ENCODE measurements around the gene PCCA.

The PCCA gene

DNA sequence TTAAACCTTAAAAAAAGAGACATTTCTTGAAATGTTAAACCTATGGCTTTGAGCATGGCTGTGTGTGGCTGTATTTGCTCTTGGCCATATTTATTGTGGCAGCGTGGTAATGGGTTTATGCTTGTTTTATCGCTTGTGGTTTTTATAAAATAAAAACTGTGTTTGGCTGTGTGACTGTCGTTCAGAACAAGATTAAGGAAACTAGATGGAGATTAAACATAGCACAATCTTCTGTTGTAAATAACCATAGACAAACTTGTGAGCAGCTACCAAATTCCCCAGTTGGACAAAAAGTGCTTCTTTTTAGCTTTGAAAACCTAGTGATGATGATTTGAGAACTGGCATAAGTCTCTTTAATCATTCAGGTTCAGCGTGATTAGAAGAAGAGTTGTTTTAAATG is 308.7 kb downstream of the PCCA start:
- Histone ChIP-seq H3K27ac (ENCODE audit: low read length) (no peak overlapping the region), H2AFZ (ENCODE audit: low read depth, low read length) (no peak overlapping the region), H3K9ac (ENCODE audit: low read length) (no peak overlapping the region), H3K4me1 (ENCODE audit: low read length) (peaks cover 13% of the 10 kb centered on the region), H4K20me1 (ENCODE audit: insufficient read depth, low read length) (no peaks in the 10 kb centered on the region), H3K9me3 (ENCODE audit: insufficient read depth, low read length) (no peaks in the 10 kb centered on the region; the same call in 1 of the 2 replicates), H3K36me3 (replicated peaks; ENCODE audit: low read depth, low read length) (no peaks in the 10 kb centered on the region), H3K27me3 (ENCODE audit: low read depth, low read length) (no peaks in the 10 kb centered on the region), H3K4me2 (ENCODE audit: low read length) (no peak overlapping the region), H3K4me3 (ENCODE audit: low read length) (no peak overlapping the region), H3K79me2 (ENCODE audit: low read length) (no peaks in the 10 kb centered on the region)
- no peak for TF ChIP-seq EZH2phosphoT487 (IDR thresholded peaks at IDR 0.05; ENCODE audit: low read depth)
- TF ChIP-seq, protein P1, sequence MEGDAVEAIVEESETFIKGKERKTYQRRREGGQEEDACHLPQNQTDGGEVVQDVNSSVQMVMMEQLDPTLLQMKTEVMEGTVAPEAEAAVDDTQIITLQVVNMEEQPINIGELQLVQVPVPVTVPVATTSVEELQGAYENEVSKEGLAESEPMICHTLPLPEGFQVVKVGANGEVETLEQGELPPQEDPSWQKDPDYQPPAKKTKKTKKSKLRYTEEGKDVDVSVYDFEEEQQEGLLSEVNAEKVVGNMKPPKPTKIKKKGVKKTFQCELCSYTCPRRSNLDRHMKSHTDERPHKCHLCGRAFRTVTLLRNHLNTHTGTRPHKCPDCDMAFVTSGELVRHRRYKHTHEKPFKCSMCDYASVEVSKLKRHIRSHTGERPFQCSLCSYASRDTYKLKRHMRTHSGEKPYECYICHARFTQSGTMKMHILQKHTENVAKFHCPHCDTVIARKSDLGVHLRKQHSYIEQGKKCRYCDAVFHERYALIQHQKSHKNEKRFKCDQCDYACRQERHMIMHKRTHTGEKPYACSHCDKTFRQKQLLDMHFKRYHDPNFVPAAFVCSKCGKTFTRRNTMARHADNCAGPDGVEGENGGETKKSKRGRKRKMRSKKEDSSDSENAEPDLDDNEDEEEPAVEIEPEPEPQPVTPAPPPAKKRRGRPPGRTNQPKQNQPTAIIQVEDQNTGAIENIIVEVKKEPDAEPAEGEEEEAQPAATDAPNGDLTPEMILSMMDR (IDR thresholded peaks at IDR 0.05; ENCODE audit: low read depth, low read length) = no peak

DNA sequence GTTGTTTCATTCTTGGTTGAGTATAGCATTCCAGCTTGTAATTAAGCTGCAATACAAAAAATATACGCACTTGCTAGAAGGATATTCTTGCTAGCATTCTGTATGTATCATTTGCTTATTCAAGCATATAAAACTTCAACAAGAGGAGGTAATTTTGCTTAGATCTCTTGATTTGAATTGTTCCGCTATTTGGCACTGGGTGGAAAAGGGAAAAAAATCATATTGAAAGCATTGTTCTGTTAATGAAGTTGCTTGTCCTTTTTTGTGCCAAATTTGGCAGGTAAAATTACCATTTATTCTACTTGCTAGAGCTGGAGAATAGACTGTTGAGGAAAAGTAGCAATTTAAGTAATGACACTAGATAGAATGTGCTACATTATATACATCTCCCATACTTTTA is 309.5 kb downstream of the PCCA start:
- H3K9me3 ChIP-seq (ENCODE audit: insufficient read depth, low read length) = no peaks in the 10 kb centered on the region; the same call in 1 of the 2 replicates
- H2AFZ ChIP-seq (ENCODE audit: low read depth, low read length) = no peak overlapping the region
- no peaks in the 10 kb centered on the region for H3K27me3 ChIP-seq (ENCODE audit: low read depth, low read length)
- H3K27ac ChIP-seq (ENCODE audit: low read length) = no peak overlapping the region
- no peaks in the 10 kb centered on the region for H3K36me3 ChIP-seq (replicated peaks; ENCODE audit: low read depth, low read length)
- H3K79me2 ChIP-seq (ENCODE audit: low read length) = no peaks in the 10 kb centered on the region
- H4K20me1 ChIP-seq (ENCODE audit: insufficient read depth, low read length) = no peaks in the 10 kb centered on the region
- no peak for TF ChIP-seq EZH2phosphoT487 (IDR thresholded peaks at IDR 0.05; ENCODE audit: low read depth)
- TF ChIP-seq, protein P1 (IDR thresholded peaks at IDR 0.05; ENCODE audit: low read depth, low read length) = no peak
- H3K9ac ChIP-seq (ENCODE audit: low read length) = no peak overlapping the region
- no peak overlapping the region for H3K4me3 ChIP-seq (ENCODE audit: low read length)
- H3K4me2 ChIP-seq (ENCODE audit: low read length) = no peak overlapping the region
- H3K4me1 ChIP-seq (ENCODE audit: low read length) = peaks cover 7% of the 10 kb centered on the region; the same call in 1 of the 2 replicates

DNA sequence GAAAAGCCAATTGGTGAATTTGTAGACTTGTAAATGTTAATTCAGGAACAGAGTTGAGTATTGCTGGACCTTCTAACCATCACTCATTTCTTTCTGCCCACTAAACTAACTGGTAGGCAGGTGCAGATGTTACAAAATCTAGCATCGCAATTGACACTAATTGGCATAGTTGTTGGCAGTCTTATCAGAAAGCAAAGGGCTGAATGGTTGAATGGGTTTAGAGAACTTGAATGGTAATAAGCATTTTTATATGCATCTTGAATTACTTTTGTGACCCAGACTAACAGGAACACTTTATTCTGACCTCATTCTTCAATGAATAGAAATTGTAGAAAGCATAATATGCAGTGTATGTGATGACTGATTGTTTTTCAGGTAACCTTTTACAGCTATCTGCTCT is 310.6 kb downstream of the PCCA start:
- Histone ChIP-seq H3K9ac (ENCODE audit: low read length) (no peak overlapping the region), H3K27ac (ENCODE audit: low read length) (no peak overlapping the region), H3K9me3 (ENCODE audit: insufficient read depth, low read length) (no peaks in the 10 kb centered on the region; the same call in 1 of the 2 replicates), H3K79me2 (ENCODE audit: low read length) (no peaks in the 10 kb centered on the region), H3K27me3 (ENCODE audit: low read depth, low read length) (no peaks in the 10 kb centered on the region), H2AFZ (ENCODE audit: low read depth, low read length) (no peak overlapping the region), H3K36me3 (replicated peaks; ENCODE audit: low read depth, low read length) (no peaks in the 10 kb centered on the region), H3K4me2 (ENCODE audit: low read length) (no peak overlapping the region), H3K4me1 (ENCODE audit: low read length) (peaks cover under 1% of the 10 kb centered on the region; the same call in 1 of the 2 replicates), H3K4me3 (ENCODE audit: low read length) (no peak overlapping the region), H4K20me1 (ENCODE audit: insufficient read depth, low read length) (no peaks in the 10 kb centered on the region)
- TF ChIP-seq EZH2phosphoT487 (IDR thresholded peaks at IDR 0.05; ENCODE audit: low read depth) = no peak
- TF ChIP-seq, protein P1 (IDR thresholded peaks at IDR 0.05; ENCODE audit: low read depth, low read length) = no peak

DNA sequence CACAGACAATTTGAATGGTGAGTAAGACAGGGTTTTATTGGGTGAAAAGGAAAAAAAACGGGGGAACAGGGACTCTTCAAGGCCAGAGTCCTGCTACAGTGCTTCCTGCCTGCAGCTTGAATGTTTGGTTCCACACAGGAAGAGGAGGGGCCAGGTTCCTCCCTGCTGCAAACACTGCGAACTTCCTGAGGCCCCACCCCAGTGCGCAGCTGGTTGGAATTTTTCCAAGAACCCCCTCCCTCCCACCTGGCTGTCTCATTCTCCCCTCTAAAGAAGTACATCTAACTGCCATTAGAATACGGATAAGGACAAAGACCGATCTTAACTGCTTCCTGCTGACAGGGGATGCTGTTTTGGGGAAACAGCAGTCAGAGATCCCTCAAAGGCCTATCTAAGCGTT is 314.8 kb downstream of the PCCA start:
- peaks cover 13% of the 10 kb centered on the region; the same call in 1 of the 2 replicates for H3K9me3 ChIP-seq (ENCODE audit: insufficient read depth, low read length)

More for the DNA sequence above, 314.8 kb downstream of the PCCA start:
- no peak overlapping the region for H2AFZ ChIP-seq (ENCODE audit: low read depth, low read length)
- H3K9ac ChIP-seq (ENCODE audit: low read length) = no peak overlapping the region
- no peak overlapping the region for H3K4me3 ChIP-seq (ENCODE audit: low read length)
- H3K36me3 ChIP-seq (replicated peaks; ENCODE audit: low read depth, low read length) = peaks cover 3% of the 10 kb centered on the region
- no peak overlapping the region for H3K4me2 ChIP-seq (ENCODE audit: low read length)
- no peak overlapping the region for H3K27ac ChIP-seq (ENCODE audit: low read length)
- TF ChIP-seq, protein P1 (IDR thresholded peaks at IDR 0.05; ENCODE audit: low read depth, low read length) = no peak
- no peak for TF ChIP-seq EZH2phosphoT487 (IDR thresholded peaks at IDR 0.05; ENCODE audit: low read depth)
- H4K20me1 ChIP-seq (ENCODE audit: insufficient read depth, low read length) = no peaks in the 10 kb centered on the region
- no peaks in the 10 kb centered on the region for H3K27me3 ChIP-seq (ENCODE audit: low read depth, low read length)
- H3K4me1 ChIP-seq (ENCODE audit: low read length) = no peaks in the 10 kb centered on the region
- H3K79me2 ChIP-seq (ENCODE audit: low read length) = no peaks in the 10 kb centered on the region
